ENCODE results near the gene PSMC1.

Gene PSMC1

GRCh38 chr14:90302529-90303303, 46.4 kb downstream of the PSMC1 start:
- no peak for DNase-seq (ENCODE audit: low read depth, low spot score)

GRCh38 chr14:90303473-90303872, 47.1 kb downstream of the PSMC1 start:
- no peak for DNase-seq (ENCODE audit: low read depth, low spot score)

GRCh38 chr14:90304502-90304901, 48.1 kb downstream of the PSMC1 start:
- no peak for DNase-seq (ENCODE audit: low read depth, low spot score)

GRCh38 chr14:90305176-90305601, 48.8 kb downstream of the PSMC1 start:
- no peak for DNase-seq (ENCODE audit: low read depth, low spot score)

GRCh38 chr14:90308561-90308960, 52.2 kb downstream of the PSMC1 start:
- no peak for DNase-seq (ENCODE audit: low read depth, low spot score)

GRCh38 chr14:90317286-90317685, 60.9 kb downstream of the PSMC1 start:
- no peak for DNase-seq (ENCODE audit: low read depth, low spot score)

GRCh38 chr14:90318016-90318415, 61.7 kb downstream of the PSMC1 start:
- DNase-seq (ENCODE audit: low read depth, low spot score), result no peak

- DNase-seq (ENCODE audit: low read depth, low spot score), result no peak
These were observed 62.8 kb downstream of the PSMC1 start for GRCh38 chr14:90319173-90319572.

- DNase-seq (ENCODE audit: low read depth, low spot score), result no peak
These were observed 63.5 kb downstream of the PSMC1 start for GRCh38 chr14:90319634-90320541.

- no peak for DNase-seq (ENCODE audit: low read depth, low spot score)
These were observed 65.5 kb downstream of the PSMC1 start for GRCh38 chr14:90321891-90322290.

All from brain pericyte (primary cell).